Lung (tissue), 12 donors: ENCODE measurements around the gene NCOR2. TPM values are rescaled to one million over a fixed set of nuclear protein-coding genes. Genes with fewer than 3 reads are reported as not detected.

Source experiments
- ATAC-seq: fragments of 200-7000 bp; cut with Tn5 transposase; one replicate; pipeline ENCODE4 v1.9.1; 2020; ENCODE audit warnings: moderate number of reproducible peaks; ENCODE audit not compliant: insufficient read depth, low FRiP score
- DNase-seq, 3 donors: peaks; one replicate each; pipeline ENCODE4 v3.0.0-alpha.2; 2013 to 2017
- H3K27ac ChIP-seq, 2 donors: one replicate each; pipeline ENCODE4 v1.5.1; 2013; ENCODE audit warnings: mild to moderate bottlenecking in 2 of 2, moderate library complexity in 2 of 2, control low read depth in 1 of 2, inconsistent platforms in 1 of 2, low read depth in 1 of 2, low read length in 1 of 2
- H3K27me3 ChIP-seq, 3 donors: one replicate each; pipeline ENCODE4 v1.5.1; 2013; ENCODE audit warnings: low read length in 2 of 3; ENCODE audit not compliant: control insufficient read depth in 3 of 3, insufficient read depth in 3 of 3
- H3K36me3 ChIP-seq, 4 donors: one replicate each; pipeline ENCODE4 v1.5.1; 2013; ENCODE audit warnings: low read length in 4 of 4, mild to moderate bottlenecking in 1 of 4, moderate library complexity in 1 of 4; ENCODE audit not compliant: control insufficient read depth in 4 of 4, insufficient read depth in 4 of 4
- H3K4me1 ChIP-seq, 5 donors: one replicate each; pipeline ENCODE4 v1.5.1; 2013; ENCODE audit warnings: low read length in 5 of 5, mild to moderate bottlenecking in 2 of 5, moderate library complexity in 1 of 5; ENCODE audit not compliant: control insufficient read depth in 5 of 5, insufficient read depth in 5 of 5
- H3K4me3 ChIP-seq: one replicate; pipeline ENCODE4 v1.5.1; 2013; ENCODE audit warnings: mild to moderate bottlenecking, control low read depth, moderate library complexity
- H3K9ac ChIP-seq, 2 donors: one replicate each; pipeline ENCODE4 v1.5.1; 2013; ENCODE audit warnings: low read length in 2 of 2, control low read depth in 1 of 2; ENCODE audit not compliant: insufficient read depth in 1 of 2
- H3K9me3 ChIP-seq, 4 donors: one replicate each; pipeline ENCODE4 v1.5.1; 2013; ENCODE audit warnings: low read length in 3 of 4, mild to moderate bottlenecking in 1 of 4, moderate library complexity in 1 of 4; ENCODE audit not compliant: control insufficient read depth in 4 of 4, insufficient read depth in 3 of 4
- CTCF ChIP-seq: IDR thresholded peaks from 2 replicates; pipeline ENCODE4 v1.5.1; 2012; ENCODE audit warnings: mild to moderate bottlenecking; ENCODE audit errors: control extremely low read depth, extremely low read depth
- WGBS, 2 donors: extraction: QIAGEN DNeasy Blood & Tissue Kit; methylation state at CpG; one replicate each; pipeline ENCODE4 v1.1.7; 2013; 5-methylcytosine and 5-hydroxymethylcytosine counted together
- polyA plus RNA-seq, 2 donors: library from polyadenylated mRNA; stranded (reverse); fragments of 200-250 nt; gene quantifications; one replicate each; pipeline ENCODE4 v1.2.1, GENCODE V29; 2013
- total RNA-seq, 2 donors: library from RNA; depleted of rRNA in 1 of 2; stranded (reverse); fragments of >200 nt in 1 of 2; gene quantifications; one replicate each; pipeline ENCODE4 v1.2.1, GENCODE V29; 2014 to 2021
- donor health status: control.
- donor health status: control.
- donor health status: Bipolar disorder and iron deficiency.
- donor health status: healthy.
- donor health status: DM: yes; HTN: yes; CAD: no.

The NCOR2 gene
- total and polyA plus RNA-seq, 4 donors = 81.4 to 361 (median 132) TPM

GRCh38 chr12:124605150-124605882 lies 37.9 kb upstream of the NCOR2 start:
- Histone ChIP-seq H3K27ac (no peak overlapping the region), H3K36me3 (no peaks in the 10 kb centered on the region), H3K9me3 (no peaks in the 10 kb centered on the region), H3K27me3 (no peaks in the 10 kb centered on the region), H3K4me1 (peaks cover 0 to 33% (median 12%) of the 10 kb centered on the region in 5 donors), H3K9ac (no peak overlapping the region), H3K4me3 (no peak overlapping the region)
- no peak for DNase-seq
- 60 to 74% methylated on average over 13 of the region's 13 CpGs for WGBS, 2 donors
- no peak for TF ChIP-seq CTCF
- ATAC-seq = no peak

GRCh38 chr12:124604264-124604680 lies 36.9 kb upstream of the NCOR2 start:
- DNase-seq (no peak), ATAC-seq (no peak)
- TF ChIP-seq CTCF = no peak
- no peak overlapping the region for H3K27ac ChIP-seq
- WGBS, 2 donors = 87 to 90% methylated on average over 6 of the region's 6 CpGs
- no peak overlapping the region for H3K9ac ChIP-seq
- no peaks in the 10 kb centered on the region for H3K9me3 ChIP-seq
- no peaks in the 10 kb centered on the region for H3K27me3 ChIP-seq
- H3K36me3 ChIP-seq = no peaks in the 10 kb centered on the region
- H3K4me3 ChIP-seq = no peak overlapping the region
- H3K4me1 ChIP-seq = peaks cover 0 to 26% (median 8%) of the 10 kb centered on the region in 5 donors

GRCh38 chr12:124603831-124604251 lies 36.4 kb upstream of the NCOR2 start:
- H3K4me3 ChIP-seq = no peak overlapping the region
- 82 to 95% methylated on average over 11 to 12 of the region's 12 CpGs for WGBS, 2 donors
- H3K4me1 ChIP-seq = peaks cover 0 to 25% (median 4%) of the 10 kb centered on the region in 5 donors
- ATAC-seq (no peak), DNase-seq (no peak)
- H3K27me3 ChIP-seq = no peaks in the 10 kb centered on the region
- no peak overlapping the region for H3K27ac ChIP-seq
- H3K9me3 ChIP-seq = no peaks in the 10 kb centered on the region
- no peak for TF ChIP-seq CTCF
- no peak overlapping the region for H3K9ac ChIP-seq
- H3K36me3 ChIP-seq = no peaks in the 10 kb centered on the region
